BLaER1 treated with 17β-estradiol and CSF1 and Interleukin-3, amounts not matched to agents 10 nM and 100 nM (cell line): ENCODE measurements around the gene NFAT5.

Experiments
- H3K27ac ChIP-seq, 11 experiments: shearing (Covaris generic); formaldehyde crosslinking; 2 replicates each; pipeline ENCODE4 v1.8.1; 2022
- H3K27me3 ChIP-seq, 11 experiments: shearing (Covaris generic); formaldehyde crosslinking; 2 replicates each; pipeline ENCODE4 v1.8.1; 2022
- H3K36me3 ChIP-seq, 11 experiments: shearing (Covaris generic); formaldehyde crosslinking; 2 replicates each; pipeline ENCODE4 v1.8.1; 2022
- H3K4me1 ChIP-seq, 10 experiments: shearing (Covaris generic); formaldehyde crosslinking; 2 replicates each; pipeline ENCODE4 v1.8.1; 2022
- H3K4me2 ChIP-seq, 11 experiments: shearing (Covaris generic); formaldehyde crosslinking; 2 replicates each; pipeline ENCODE4 v1.8.1; 2022
- H3K4me3 ChIP-seq, 10 experiments: shearing (Covaris generic); formaldehyde crosslinking; 2 replicates each; pipeline ENCODE4 v1.8.1; 2022
- H3K9ac ChIP-seq, 11 experiments: shearing (Covaris generic); formaldehyde crosslinking; 2 replicates each; pipeline ENCODE4 v1.8.1; 2022
- H3K9me3 ChIP-seq, 11 experiments: shearing (Covaris generic); formaldehyde crosslinking; replicated peaks in 1 of 11; 2 replicates each; pipeline ENCODE4 v1.8.1; 2022
- H4K20me1 ChIP-seq, 11 experiments: shearing (Covaris generic); formaldehyde crosslinking; 2 replicates each; pipeline ENCODE4 v1.8.1; 2022
- Cebpa-rat ChIP-seq, 11 experiments: shearing (Covaris generic); IDR thresholded peaks; 2 replicates each; pipeline ENCODE4 v1.8.1; 2022

The NFAT5 gene

GRCh38 chr16:69691980-69692911, 126.5 kb downstream of the NFAT5 start:
- H3K9me3 ChIP-seq, result no peaks in the 10 kb centered on the region
- H3K4me3 ChIP-seq, result no peak overlapping the region
- no peaks in the 10 kb centered on the region for H3K4me1 ChIP-seq
- no peak overlapping the region for H3K27ac ChIP-seq
- H3K9ac ChIP-seq, result no peak overlapping the region
- no peaks in the 10 kb centered on the region for H3K27me3 ChIP-seq
- H3K4me2 ChIP-seq, result no peak overlapping the region
- H4K20me1 ChIP-seq, result peaks cover 0 to 59% (median 0%) of the 10 kb centered on the region in 11 experiments; a peak in 6 of 22 replicates
- H3K36me3 ChIP-seq, result peaks cover 75 to 99% (median 94%) of the 10 kb centered on the region in 11 experiments
- no peak for TF ChIP-seq Cebpa-rat (IDR thresholded peaks at IDR 0.05)

- Histone ChIP-seq H3K4me1 (no peaks in the 10 kb centered on the region), H3K4me3 (no peak overlapping the region), H4K20me1 (peaks cover 0 to 68% (median 0%) of the 10 kb centered on the region in 11 experiments; a peak in 7 of 22 replicates), H3K9me3 (no peaks in the 10 kb centered on the region), H3K36me3 (peaks cover 77 to 100% (median 96%) of the 10 kb centered on the region in 11 experiments), H3K9ac (no peak overlapping the region), H3K27ac (no peak overlapping the region), H3K4me2 (no peak overlapping the region), H3K27me3 (no peaks in the 10 kb centered on the region)
- no peak for TF ChIP-seq Cebpa-rat (IDR thresholded peaks at IDR 0.05)
These were observed 128.2 kb downstream of the NFAT5 start for GRCh38 chr16:69693916-69694315.

- Histone ChIP-seq H3K27ac (no peak overlapping the region), H3K36me3 (peaks cover 46 to 100% (median 90%) of the 10 kb centered on the region in 11 experiments), H3K4me1 (no peaks in the 10 kb centered on the region), H3K4me2 (no peak overlapping the region), H3K9me3 (no peaks in the 10 kb centered on the region), H4K20me1 (peaks cover 0 to 82% (median 0%) of the 10 kb centered on the region in 11 experiments; a peak in 7 of 22 replicates), H3K9ac (no peak overlapping the region), H3K27me3 (no peaks in the 10 kb centered on the region), H3K4me3 (no peak overlapping the region)
- TF ChIP-seq Cebpa-rat (IDR thresholded peaks at IDR 0.05), result no peak
These were observed 132.6 kb downstream of the NFAT5 start for GRCh38 chr16:69698404-69698803.

- peaks cover 33 to 100% (median 87%) of the 10 kb centered on the region in 11 experiments for H3K36me3 ChIP-seq
- peaks cover 0 to 84% (median 0%) of the 10 kb centered on the region in 11 experiments; a peak in 5 of 22 replicates for H4K20me1 ChIP-seq
- H3K9ac ChIP-seq, result no peak overlapping the region
- no peaks in the 10 kb centered on the region for H3K9me3 ChIP-seq
- no peak overlapping the region for H3K4me3 ChIP-seq
- no peaks in the 10 kb centered on the region for H3K27me3 ChIP-seq
- no peak for TF ChIP-seq Cebpa-rat (IDR thresholded peaks at IDR 0.05)
- no peak overlapping the region for H3K27ac ChIP-seq
- H3K4me2 ChIP-seq, result no peak overlapping the region
- no peaks in the 10 kb centered on the region for H3K4me1 ChIP-seq
These were observed 134.1 kb downstream of the NFAT5 start for GRCh38 chr16:69699915-69700314.

GRCh38 chr16:69701452-69701851, 135.7 kb downstream of the NFAT5 start:
- TF ChIP-seq Cebpa-rat (IDR thresholded peaks at IDR 0.05), result no peak

GRCh38 chr16:69701866-69702265, 136.1 kb downstream of the NFAT5 start:
- no peak for TF ChIP-seq Cebpa-rat (IDR thresholded peaks at IDR 0.05)
- Histone ChIP-seq H3K27me3 (no peaks in the 10 kb centered on the region), H3K36me3 (peaks cover 26 to 98% (median 72%) of the 10 kb centered on the region in 11 experiments), H3K9ac (no peak overlapping the region), H3K27ac (no peak overlapping the region), H4K20me1 (peaks cover 0 to 65% (median 0%) of the 10 kb centered on the region in 11 experiments; a peak in 4 of 22 replicates), H3K9me3 (no peaks in the 10 kb centered on the region), H3K4me1 (no peaks in the 10 kb centered on the region), H3K4me2 (no peak overlapping the region), H3K4me3 (no peak overlapping the region)

More at GRCh38 chr16:69701452-69701851, 135.7 kb downstream of the NFAT5 start:
- H3K9ac ChIP-seq, result no peak overlapping the region
- H3K27ac ChIP-seq, result no peak overlapping the region
- peaks cover 27 to 98% (median 76%) of the 10 kb centered on the region in 11 experiments for H3K36me3 ChIP-seq
- H3K9me3 ChIP-seq, result no peaks in the 10 kb centered on the region
- no peaks in the 10 kb centered on the region for H3K4me1 ChIP-seq
- H4K20me1 ChIP-seq, result peaks cover 0 to 69% (median 0%) of the 10 kb centered on the region in 11 experiments; a peak in 5 of 22 replicates
- H3K4me2 ChIP-seq, result no peak overlapping the region
- H3K4me3 ChIP-seq, result no peak overlapping the region
- H3K27me3 ChIP-seq, result no peaks in the 10 kb centered on the region

- Histone ChIP-seq H3K9me3 (no peaks in the 10 kb centered on the region), H3K36me3 (peaks cover 22 to 98% (median 63%) of the 10 kb centered on the region in 11 experiments), H3K4me1 (no peaks in the 10 kb centered on the region), H3K4me3 (no peak overlapping the region), H3K27ac (no peak overlapping the region), H3K27me3 (no peaks in the 10 kb centered on the region), H3K4me2 (no peak overlapping the region), H4K20me1 (peaks cover 0 to 48% (median 0%) of the 10 kb centered on the region in 11 experiments; a peak in 3 of 22 replicates), H3K9ac (no peak overlapping the region)
- no peak for TF ChIP-seq Cebpa-rat (IDR thresholded peaks at IDR 0.05)
These were observed 137.9 kb downstream of the NFAT5 start for GRCh38 chr16:69703638-69704037.

GRCh38 chr16:69706256-69706974, 140.6 kb downstream of the NFAT5 start:
- H3K9ac ChIP-seq, result no peak overlapping the region
- H3K36me3 ChIP-seq, result peaks cover 15 to 93% (median 62%) of the 10 kb centered on the region in 11 experiments; a peak in 21 of 22 replicates
- no peak overlapping the region for H3K27ac ChIP-seq
- no peak; a peak in 1 of 22 replicates for TF ChIP-seq Cebpa-rat (IDR thresholded peaks at IDR 0.05)
- H3K4me3 ChIP-seq, result no peak overlapping the region
- no peaks in the 10 kb centered on the region for H3K9me3 ChIP-seq
- no peaks in the 10 kb centered on the region for H3K27me3 ChIP-seq
- H3K4me1 ChIP-seq, result no peaks in the 10 kb centered on the region
- no peak overlapping the region for H3K4me2 ChIP-seq
- peaks cover 0 to 29% (median 0%) of the 10 kb centered on the region in 11 experiments; a peak in 3 of 22 replicates for H4K20me1 ChIP-seq

- TF ChIP-seq Cebpa-rat (IDR thresholded peaks at IDR 0.05), result no peak
- no peak overlapping the region for H3K4me2 ChIP-seq
- H3K4me1 ChIP-seq, result no peaks in the 10 kb centered on the region
- peaks cover 13 to 93% (median 65%) of the 10 kb centered on the region in 11 experiments; a peak in 21 of 22 replicates for H3K36me3 ChIP-seq
- H4K20me1 ChIP-seq, result peaks cover 0 to 24% (median 0%) of the 10 kb centered on the region in 11 experiments; a peak in 3 of 22 replicates
- H3K27me3 ChIP-seq, result no peaks in the 10 kb centered on the region
- no peak overlapping the region for H3K27ac ChIP-seq
- no peaks in the 10 kb centered on the region for H3K9me3 ChIP-seq
- no peak overlapping the region for H3K9ac ChIP-seq
- no peak overlapping the region for H3K4me3 ChIP-seq
These were observed 141.2 kb downstream of the NFAT5 start for GRCh38 chr16:69706975-69707340.
